NCI-H146 treated with DMSO at 0.1 percent for 48 hours (cell line): ENCODE data around the gene SEC14L1.
"Not testable (repeated sequence)": the region's sequence is repeated elsewhere in the genome, so short reads cannot be mapped to it uniquely, and the experiment has no call there.

Experiments
- DNase-seq: peaks from one replicate; lab custom pipeline; 2025; ENCODE audit not compliant: unreplicated experiment; lab: John Stamatoyannopoulos, UW

SEC14L1 gene

DNA sequence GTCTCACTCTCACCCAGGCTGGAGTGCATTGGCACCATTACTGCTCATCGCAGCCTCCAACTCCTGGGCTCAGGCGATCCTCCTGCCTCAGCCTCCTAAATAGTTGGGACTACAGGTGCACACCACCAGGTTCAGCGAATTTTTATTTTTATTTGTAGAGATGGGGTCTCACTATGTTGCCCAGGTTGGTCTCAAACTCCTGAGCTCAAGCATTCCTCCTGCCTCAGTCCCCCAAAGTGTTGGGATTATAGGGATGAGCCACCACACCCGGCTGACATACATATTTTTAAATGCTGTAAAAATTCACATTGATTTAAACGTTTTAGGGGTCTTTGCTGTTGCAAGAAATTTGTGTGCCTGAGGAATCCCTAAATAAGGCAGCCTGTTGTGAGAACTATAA lies 24.8 kb upstream of the SEC14L1 start:
- DNase-seq: no peak

DNA sequence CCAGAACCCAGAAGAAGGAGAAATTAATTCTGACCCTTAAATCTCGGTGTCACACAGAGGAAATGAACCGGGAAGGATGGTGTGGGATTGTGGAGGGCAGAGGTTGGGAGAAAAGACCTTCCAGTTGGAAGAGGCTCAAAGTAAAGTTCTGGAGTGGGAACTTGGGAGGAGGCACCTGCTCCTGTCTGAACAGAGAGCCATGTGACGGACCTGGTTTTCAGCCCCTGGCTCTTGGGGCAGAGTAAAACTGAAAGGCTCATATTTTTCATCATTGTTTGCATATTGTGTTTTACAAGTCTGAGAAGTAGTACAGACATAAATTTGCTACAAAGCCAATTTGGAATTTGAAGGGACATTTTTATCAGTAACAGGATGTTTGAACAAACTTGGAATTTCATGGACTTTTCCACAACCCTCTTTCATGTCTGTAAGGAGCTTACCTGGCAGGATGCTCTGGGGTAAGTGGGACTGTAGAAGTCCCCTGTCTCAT lies 24.4 kb upstream of the SEC14L1 start:
- DNase-seq: no peak

DNA sequence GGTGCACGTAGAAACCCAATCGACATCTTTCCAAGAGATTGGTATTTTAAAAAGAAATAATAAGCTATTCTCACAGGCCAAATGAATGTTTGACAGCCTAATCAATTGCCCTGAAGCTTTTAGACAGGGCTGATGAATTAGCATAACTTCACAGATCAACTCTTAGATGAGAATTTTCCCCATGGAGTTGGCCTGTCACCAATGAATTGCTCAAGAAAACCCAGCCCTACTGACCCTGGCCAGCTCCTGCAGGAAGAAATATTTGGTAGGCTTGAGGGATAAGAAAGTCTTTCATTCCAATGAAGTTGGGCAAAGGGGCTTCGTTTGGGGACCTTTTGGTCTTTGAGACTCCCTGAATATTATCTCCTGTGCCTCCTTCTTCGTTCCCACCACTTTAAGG lies 23.4 kb upstream of the SEC14L1 start:
- DNase-seq: no peak

DNA sequence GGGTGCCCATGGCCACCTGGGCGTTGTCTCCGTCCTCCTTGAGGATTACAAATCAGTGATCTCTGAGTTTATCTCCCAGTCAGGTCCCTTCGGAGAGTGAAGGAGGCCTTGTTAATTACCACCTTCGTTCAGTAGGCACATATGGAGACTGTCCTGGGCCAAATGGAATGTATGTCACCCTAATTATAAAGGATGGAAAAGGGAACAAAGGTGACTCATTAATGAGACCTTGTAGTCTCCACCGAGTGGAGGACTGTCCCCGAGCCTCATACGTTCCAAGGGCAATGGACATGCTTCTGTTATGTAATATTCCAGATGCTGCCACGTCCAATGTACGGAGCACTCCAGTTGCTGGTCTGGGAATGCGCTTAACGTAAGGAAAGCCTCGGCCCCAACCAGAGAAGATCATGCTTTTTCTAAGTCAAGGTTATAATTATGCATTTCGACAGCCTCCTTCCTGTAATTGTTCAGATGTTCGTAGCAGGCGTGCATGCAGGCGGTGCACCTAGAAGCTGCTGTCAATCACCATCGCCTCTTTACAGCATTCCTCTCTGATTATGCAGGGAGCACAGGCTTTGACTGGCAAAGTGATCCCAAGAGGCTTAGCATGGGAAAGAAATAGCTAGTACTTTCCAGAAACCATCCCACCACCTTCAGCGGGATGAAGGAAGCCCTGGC lies 22.4 kb upstream of the SEC14L1 start:
- DNase-seq: no peak

- DNase-seq: no peak
These were observed 21.0 kb upstream of the SEC14L1 start for GRCh38 chr17:77119668-77120301.

GRCh38 chr17:77120868-77121267 lies 19.9 kb upstream of the SEC14L1 start:
- DNase-seq: no peak

GRCh38 chr17:77124192-77124889 lies 16.4 kb upstream of the SEC14L1 start:
- no peak for DNase-seq

GRCh38 chr17:77125432-77125901 lies 15.3 kb upstream of the SEC14L1 start:
- DNase-seq: no peak

DNA sequence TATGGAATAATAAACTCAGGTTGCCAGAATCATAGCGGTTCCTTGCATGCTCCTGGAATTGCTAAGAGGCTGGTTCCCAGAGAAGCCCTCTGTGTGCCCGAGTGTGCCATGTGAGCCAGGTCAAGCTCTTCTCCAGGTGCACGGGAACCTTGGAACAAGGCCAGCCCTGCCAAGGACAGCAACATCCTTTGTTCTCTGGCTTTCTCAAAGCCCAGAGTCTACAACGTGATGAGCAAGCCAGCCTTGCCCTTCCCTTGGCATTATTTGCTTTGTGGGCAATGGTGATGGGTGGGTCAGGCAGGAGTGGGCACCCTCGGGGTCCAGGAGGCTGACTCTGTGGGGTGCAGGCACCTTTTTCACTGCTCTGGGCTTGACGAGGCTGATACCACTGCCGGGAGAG lies 14.2 kb upstream of the SEC14L1 start:
- DNase-seq: peak; percentile 14

DNA sequence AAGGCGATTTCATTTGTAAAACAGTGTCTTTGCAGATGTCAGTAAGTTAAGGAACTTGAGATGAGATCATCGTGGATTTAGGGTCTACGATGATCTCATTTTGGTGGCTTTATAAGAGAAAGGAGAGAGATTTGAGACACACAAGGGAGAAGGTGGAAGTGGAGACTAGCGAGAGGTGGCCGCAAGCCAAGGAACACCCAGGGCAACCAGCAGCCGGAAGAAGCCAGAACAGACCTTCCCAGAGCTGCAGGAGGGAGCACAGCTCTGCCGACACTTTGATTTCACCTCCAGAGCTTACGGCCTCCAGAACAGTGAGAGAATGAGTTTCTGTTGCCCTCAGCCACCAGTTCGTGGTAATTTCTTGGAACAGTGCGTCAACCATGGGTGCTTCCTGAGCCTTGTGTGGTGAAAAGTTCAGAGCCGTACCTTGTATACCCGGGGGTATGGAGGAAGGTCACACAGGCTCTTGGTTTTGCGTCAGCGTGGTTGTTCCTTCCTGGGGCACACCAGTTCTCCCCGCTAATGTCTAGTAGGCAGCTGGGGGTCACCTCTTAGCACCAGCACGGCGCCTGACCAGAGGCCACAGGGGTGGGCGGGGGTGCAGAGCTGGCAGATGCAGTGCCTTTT lies 12.9 kb upstream of the SEC14L1 start:
- no peak for DNase-seq

GRCh38 chr17:77128896-77129567 lies 11.7 kb upstream of the SEC14L1 start:
- no peak for DNase-seq

DNA sequence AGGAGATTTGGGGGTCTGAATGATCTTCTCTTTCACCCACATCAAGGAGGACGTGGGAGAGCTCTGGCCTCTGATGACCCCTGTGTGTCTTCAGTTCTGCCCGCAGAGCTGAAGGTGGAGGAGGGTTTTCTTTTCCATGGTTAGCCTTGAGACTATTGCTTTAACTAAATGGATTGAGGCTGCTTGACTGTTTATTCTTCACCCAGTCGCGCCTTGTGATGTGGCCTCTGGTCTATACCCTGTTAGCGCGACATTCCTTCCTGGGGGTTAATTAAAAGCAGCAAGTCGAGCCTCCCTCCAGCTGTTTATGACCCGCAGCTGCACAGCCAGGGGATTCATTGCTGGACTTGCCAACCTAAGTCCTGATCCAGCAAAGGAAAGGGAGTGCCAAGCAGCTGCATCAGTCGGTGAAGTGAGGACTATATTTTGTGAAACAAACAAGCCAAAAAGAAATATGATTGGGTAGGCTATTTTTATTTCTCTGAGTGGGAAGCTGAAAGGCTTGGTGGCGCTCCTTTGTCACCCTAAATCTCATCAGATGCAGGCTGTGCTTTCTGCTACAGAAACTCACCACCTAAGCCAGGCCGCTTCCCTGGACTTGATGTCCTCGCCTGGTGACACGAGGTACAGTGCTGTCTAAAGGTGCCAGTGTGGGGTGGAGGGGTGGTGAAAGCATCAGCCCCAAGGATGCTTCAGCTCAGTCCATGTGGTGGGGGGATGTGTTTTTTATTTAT lies 11.0 kb upstream of the SEC14L1 start:
- no peak for DNase-seq

GRCh38 chr17:77130525-77130924 lies 10.2 kb upstream of the SEC14L1 start:
- no peak for DNase-seq

- DNase-seq: no peak
These were observed 8.9 kb upstream of the SEC14L1 start for GRCh38 chr17:77131904-77132303.

DNA sequence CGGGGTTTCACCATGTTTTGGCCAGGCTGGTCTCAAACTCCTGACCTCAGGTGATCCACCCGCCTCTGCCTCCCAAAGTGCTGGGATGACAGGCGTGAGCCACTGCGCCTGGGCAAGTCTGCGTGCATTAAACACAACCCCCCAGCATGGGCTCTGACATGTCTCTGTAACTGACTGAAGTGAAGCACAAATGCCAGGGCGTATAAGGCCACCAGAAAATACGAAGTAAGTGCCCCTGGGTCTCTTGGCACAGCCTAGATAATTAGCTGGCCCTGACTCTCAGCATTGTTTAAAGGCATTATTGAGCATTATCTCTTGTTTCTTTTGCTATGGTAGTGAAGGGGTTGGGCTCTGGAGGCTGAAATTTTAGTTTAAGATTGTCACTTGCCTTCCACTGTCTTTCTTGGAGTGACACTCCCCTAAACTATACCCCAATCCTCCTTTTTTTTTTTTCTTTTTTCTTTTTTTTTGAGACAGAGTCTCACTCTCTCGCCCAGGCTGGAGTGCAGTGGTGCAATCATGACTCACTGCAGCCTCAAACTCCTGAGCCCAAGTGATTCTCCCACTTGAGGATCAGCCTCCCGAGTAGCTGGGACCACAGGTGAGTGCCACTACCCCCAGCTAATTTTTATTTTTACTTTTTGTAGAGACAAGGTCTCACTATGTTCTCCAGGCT lies 8.2 kb upstream of the SEC14L1 start:
- DNase-seq: no peak

DNA sequence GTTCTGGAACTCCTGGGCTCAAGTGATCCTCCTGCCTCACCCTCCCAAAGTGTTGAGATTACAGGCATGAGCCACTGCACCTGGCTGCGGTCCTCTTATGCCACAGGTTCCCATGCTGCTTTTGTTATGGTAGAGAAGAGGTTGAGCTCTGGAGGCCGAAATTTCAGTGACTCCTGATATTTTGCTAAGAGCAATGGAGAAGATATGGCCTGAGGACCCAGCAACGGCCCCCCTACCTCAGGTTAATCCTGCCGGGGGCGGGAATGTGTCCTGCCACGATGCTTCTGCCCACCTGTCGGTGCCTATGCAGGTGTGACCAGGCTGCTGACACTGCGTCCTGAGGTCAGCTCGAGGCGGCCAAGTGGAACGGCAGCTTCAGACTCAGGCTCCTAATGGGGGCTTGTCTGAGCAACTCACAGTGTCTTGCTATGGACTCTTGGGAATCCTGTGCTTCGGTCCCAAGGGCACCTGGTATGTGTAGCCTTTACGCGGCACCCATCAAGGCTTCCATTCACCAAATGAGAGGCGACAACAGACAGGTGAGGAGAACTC lies 7.6 kb upstream of the SEC14L1 start:
- DNase-seq: no peak

- no peak for DNase-seq
These were observed 4.4 kb upstream of the SEC14L1 start for GRCh38 chr17:77136420-77136767.

DNA sequence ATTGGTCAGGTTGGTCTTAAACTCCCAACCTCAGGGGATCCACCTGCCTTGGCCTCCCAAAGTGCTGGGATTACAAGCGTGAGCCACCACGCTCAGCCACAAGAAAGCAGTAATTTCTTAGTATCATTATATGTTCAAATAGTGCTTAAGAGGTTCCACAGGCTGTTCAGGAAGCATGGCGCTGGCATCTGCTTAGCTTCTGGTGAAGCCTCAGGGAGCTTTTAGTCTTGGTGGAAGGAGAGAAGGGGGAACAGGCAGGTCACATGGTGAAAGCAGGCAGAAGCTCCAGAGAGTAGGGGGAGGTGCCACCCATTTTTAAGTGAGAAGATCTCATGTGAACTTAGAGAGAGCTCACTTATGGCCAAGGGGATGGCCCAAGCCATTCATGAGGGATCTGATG lies 3.7 kb upstream of the SEC14L1 start:
- no peak for DNase-seq

DNA sequence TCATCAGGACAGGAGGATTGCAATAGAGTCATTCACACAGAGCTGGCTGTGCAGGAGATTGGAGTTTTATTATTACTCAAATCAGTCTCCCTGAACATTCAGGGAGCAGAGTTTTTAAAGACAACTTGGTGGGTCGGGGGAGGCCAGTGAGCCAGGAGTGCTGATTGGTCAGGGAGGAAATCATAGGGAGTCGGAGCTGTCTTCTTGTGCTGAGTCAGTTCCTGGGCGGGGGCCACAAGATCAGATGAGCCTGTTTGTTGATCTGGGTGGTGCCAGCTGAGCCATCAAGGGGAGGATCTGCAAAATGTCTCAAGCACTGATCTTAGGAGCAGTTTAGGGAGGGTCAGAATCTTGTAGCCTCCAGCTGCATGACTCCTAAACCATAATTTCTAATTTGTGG lies 2.9 kb upstream of the SEC14L1 start:
- DNase-seq: not testable (repeated sequence)
